ENCODE measurements around the gene GRM1.

DNA sequence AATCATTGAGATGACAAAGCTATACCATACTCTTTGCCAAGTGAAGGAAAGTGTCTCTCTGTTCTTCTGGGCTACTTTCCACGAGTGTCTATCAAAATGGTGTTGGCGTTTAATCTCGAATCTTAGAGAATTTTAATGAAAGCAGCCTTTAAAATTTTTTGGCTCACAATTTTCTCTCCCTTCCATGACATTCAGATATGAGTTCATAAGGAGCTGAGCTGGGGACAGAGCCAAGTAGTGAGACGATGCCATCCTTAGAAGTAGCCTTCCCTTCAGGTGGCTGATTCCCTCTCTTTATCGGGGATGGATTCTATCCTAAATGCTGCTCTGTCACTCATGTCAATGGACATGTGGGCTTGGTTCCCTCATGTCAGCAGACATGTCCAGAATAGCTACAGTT is 132.8 kb downstream of the GRM1 start:
- TF ChIP-seq ZNF274 (IDR thresholded peaks at IDR 0.05; ENCODE audit: low read depth, low read length): no peak
- TF ChIP-seq SUZ12 (IDR thresholded peaks at IDR 0.05; ENCODE audit: extremely low read depth, insufficient read depth, insufficient read length): no peak
